ENCODE data around the gene CPA1. TPM values are rescaled to one million over a fixed set of nuclear protein-coding genes. Genes with fewer than 3 reads are reported as not detected.

The CPA1 gene
- total and polyA plus RNA-seq, 2 of the 4 experiments (the other 2 are of a cell fraction) = not detected

DNA sequence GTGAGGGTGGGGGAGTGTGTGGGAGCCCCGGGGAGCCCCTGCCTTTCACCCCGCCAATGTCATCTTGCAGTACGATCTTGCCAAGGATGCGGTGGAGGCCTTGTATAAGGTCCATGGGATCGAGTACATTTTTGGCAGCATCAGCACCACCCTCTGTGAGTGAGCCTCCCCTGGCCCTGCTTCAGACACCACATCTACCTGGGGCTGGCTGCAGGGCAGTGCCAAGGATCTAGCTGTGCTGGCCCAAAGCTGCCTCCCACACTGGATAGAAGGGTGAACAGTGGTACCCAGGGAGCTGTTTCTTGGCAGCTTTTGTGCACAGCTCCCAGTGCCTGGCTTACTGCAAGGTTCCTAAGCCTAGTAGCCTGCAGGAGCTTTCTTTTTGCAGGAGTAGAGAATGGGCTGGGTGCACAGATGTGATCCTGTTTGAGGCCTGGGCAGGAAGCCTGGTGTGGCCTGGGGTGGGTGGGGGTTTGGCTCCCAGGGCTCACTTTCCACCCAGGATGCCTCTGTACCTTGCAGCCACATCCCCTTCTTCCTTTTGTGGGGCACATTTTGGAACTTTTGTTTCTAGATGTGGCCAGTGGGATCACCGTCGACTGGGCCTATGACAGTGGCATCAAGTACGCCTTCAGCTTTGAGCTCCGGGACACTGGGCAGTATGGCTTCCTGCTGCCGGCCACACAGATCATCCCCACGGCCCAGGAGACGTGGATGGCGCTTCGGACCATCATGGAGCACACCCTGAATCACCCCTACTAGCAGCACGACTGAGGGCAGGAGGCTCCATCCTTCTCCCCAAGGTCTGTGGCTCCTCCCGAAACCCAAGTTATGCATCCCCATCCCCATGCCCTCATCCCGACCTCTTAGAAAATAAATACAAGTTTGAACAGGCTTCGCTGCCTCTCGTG lies 12.2 kb upstream of the CPA1 start (continued):
- TF ChIP-seq, protein P1, sequence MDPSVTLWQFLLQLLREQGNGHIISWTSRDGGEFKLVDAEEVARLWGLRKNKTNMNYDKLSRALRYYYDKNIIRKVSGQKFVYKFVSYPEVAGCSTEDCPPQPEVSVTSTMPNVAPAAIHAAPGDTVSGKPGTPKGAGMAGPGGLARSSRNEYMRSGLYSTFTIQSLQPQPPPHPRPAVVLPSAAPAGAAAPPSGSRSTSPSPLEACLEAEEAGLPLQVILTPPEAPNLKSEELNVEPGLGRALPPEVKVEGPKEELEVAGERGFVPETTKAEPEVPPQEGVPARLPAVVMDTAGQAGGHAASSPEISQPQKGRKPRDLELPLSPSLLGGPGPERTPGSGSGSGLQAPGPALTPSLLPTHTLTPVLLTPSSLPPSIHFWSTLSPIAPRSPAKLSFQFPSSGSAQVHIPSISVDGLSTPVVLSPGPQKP (IDR thresholded peaks at IDR 0.05; ENCODE audit: borderline replicate concordance, low read depth, low read length) = no peak

DNA sequence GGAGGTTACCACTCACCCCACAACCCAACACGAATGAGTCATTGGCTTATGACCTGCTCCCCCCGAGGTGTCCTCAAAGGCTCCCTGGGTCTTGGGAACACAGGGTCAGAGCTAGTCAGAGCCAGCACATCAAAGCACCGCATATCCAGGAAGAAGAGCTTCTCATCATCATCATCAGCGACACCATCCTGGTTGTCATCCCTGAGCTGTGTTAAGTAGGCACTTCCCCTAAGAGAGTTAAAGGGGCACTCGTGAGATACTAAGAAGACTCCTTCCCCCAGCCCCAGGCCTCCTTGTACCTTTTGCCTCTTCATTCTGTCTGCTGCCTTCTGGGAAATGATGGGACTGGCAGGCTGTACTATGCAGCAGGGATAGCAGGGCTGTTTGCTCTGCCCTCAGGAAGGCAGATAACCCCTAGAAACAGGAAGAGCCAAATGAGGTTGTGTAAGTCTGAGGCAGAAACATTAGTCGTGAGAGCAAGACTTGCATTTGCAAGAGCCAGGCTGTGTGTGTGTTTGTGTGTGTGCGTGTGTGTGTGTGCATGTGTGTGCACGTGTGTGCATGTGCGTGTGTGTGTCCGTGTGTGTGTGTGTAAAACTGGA lies 11.1 kb upstream of the CPA1 start:
- no peaks in the 10 kb centered on the region for H3K27me3 ChIP-seq (ENCODE audit: control insufficient read depth, insufficient read depth, low read length)
- peak overlapping the region; percentile 79 for H3K18ac ChIP-seq (ENCODE audit: low read depth, low read length)
- peak overlapping the region; percentile 96 for H2BK20ac ChIP-seq (ENCODE audit: low read depth, low read length)
- H3K4ac ChIP-seq (ENCODE audit: low read depth, low read length) = peak overlapping the region; percentile 99
- peak overlapping the region; percentile 100 for H2AK5ac ChIP-seq (ENCODE audit: low read depth, low read length)
- H2BK5ac ChIP-seq (ENCODE audit: low read depth, low read length, poor library complexity, severe bottlenecking) = peak overlapping the region; percentile 96
- H3K9ac ChIP-seq (ENCODE audit: low read depth, low read length) = peak overlapping the region; percentile 40; the same call in 1 of the 2 replicates
- in situ Hi-C loops (cut with MboI; ENCODE audit: low sequenced_read_pairs) (no loop called here), dilution Hi-C loops (cut with HindIII; ENCODE audit: low sequenced_read_pairs, unreplicated experiment) (no loop called here), intact Hi-C loops (cut with micrococcal nuclease) (no loop called here)
- peaks cover 60% of the 10 kb centered on the region for H3K4me1 ChIP-seq (ENCODE audit: control insufficient read depth, insufficient read depth, low read length)
- peak overlapping the region; percentile 76 for H3K27ac ChIP-seq (ENCODE audit: insufficient read depth, low read length)
- H3K23ac ChIP-seq (ENCODE audit: low read depth, low read length) = peak overlapping the region; percentile 98
- ChIA-PET CTCF (no interaction called here), POLR2A (ENCODE audit: unreplicated experiment) (no interaction called here)
- H2AK9ac ChIP-seq (replicated peaks; ENCODE audit: low read depth, low read length, poor library complexity) = peak overlapping the region; percentile 80
- H3K4me2 ChIP-seq (ENCODE audit: low read depth, low read length) = peak overlapping the region; percentile 42
- H4K5ac ChIP-seq (ENCODE audit: low read depth, low read length) = peak overlapping the region; percentile 22
- peak overlapping the region; percentile 75 for H2AFZ ChIP-seq (replicated peaks; ENCODE audit: low read length, poor library complexity)
- peak overlapping the region; percentile 63 for H2BK15ac ChIP-seq (ENCODE audit: low read depth, low read length)
- H3K4me3 ChIP-seq (ENCODE audit: insufficient read depth, low read depth, low read length) = no peak overlapping the region
- H3K9me1 ChIP-seq (ENCODE audit: insufficient read depth, low read length) = peaks cover 60% of the 10 kb centered on the region
- no peaks in the 10 kb centered on the region for H3K36me3 ChIP-seq (ENCODE audit: control insufficient read depth, insufficient read depth, low read length)
- peak overlapping the region; percentile 98 for H2BK120ac ChIP-seq (ENCODE audit: low read depth, low read length)
- H4K91ac ChIP-seq (ENCODE audit: insufficient read depth, low read depth, low read length) = peak overlapping the region; percentile 95
- 26% methylated on average over 4 of the region's 10 CpGs; no CpG with 5 or more reads in 1 of the 2 experiments for WGBS, 2 experiments (ENCODE audit: extremely low coverage in 2 of 2, insufficient read length in 1 of 2)
- H3K56ac ChIP-seq (ENCODE audit: extremely low read depth, insufficient read depth, low read length) = no peak overlapping the region
- H4K8ac ChIP-seq (ENCODE audit: low read depth in 2 of 2, low read length in 2 of 2) = peak overlapping the region; percentile 28 to 96
- DNase-seq (peak; percentile 75), ATAC-seq (ENCODE audit: low read depth) (peak; percentile 6)
- no peaks in the 10 kb centered on the region for H4K20me1 ChIP-seq (ENCODE audit: insufficient read depth, low read length)
- BruUV-seq (replicated peaks) = no TSS peak
- peak overlapping the region; percentile 97 for H3K14ac ChIP-seq (replicated peaks; ENCODE audit: low read depth, low read length)
- H3K9me3 ChIP-seq (ENCODE audit: control insufficient read depth, insufficient read depth, low read length) = no peaks in the 10 kb centered on the region
- peak; percentile 55 for TF ChIP-seq BHLHE40 (IDR thresholded peaks at IDR 0.05; ENCODE audit: low read depth, low read length)
- TF ChIP-seq CEBPB (IDR thresholded peaks at IDR 0.05; ENCODE audit: low read depth, low read length) = peak; percentile 74
- TF ChIP-seq RAD21 (IDR thresholded peaks at IDR 0.05; ENCODE audit: low read length) = no peak
- no peak for TF ChIP-seq POLR2A (IDR thresholded peaks at IDR 0.05; ENCODE audit: low read depth, low read length)
- TF ChIP-seq, protein P2, sequence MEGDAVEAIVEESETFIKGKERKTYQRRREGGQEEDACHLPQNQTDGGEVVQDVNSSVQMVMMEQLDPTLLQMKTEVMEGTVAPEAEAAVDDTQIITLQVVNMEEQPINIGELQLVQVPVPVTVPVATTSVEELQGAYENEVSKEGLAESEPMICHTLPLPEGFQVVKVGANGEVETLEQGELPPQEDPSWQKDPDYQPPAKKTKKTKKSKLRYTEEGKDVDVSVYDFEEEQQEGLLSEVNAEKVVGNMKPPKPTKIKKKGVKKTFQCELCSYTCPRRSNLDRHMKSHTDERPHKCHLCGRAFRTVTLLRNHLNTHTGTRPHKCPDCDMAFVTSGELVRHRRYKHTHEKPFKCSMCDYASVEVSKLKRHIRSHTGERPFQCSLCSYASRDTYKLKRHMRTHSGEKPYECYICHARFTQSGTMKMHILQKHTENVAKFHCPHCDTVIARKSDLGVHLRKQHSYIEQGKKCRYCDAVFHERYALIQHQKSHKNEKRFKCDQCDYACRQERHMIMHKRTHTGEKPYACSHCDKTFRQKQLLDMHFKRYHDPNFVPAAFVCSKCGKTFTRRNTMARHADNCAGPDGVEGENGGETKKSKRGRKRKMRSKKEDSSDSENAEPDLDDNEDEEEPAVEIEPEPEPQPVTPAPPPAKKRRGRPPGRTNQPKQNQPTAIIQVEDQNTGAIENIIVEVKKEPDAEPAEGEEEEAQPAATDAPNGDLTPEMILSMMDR (conservative IDR thresholded peaks at IDR 0.05; ENCODE audit: low read depth, low read length) = no peak
- TF ChIP-seq MAZ (IDR thresholded peaks at IDR 0.05; ENCODE audit: borderline replicate concordance, low read depth, low read length) = 0 out of 2 replicates have a peak, but pooled peaks have one; percentile 11
- TF ChIP-seq FOS (IDR thresholded peaks at IDR 0.05; ENCODE audit: low read depth, low read length) = 0 out of 2 replicates have a peak, but pooled peaks have one; percentile 45
- H3K79me1 ChIP-seq (ENCODE audit: low read depth in 1 of 2, low read length in 2 of 2) = peaks cover 0 to 20% of the 10 kb centered on the region in 2 experiments; a peak in 1 of 4 replicates

Measured in IMR-90 (cell line).